HG02588 (cell line): Measurements from ENCODE around the gene ZNF862.

ENCODE experiments used
- ATAC-seq: cut with Tn5 transposase; IDR thresholded peaks from one replicate; pipeline ENCODE4 v1.9.1; 2021; ENCODE audit warnings: mild to moderate bottlenecking, moderate library complexity; ENCODE audit not compliant: unreplicated experiment

The ZNF862 gene

DNA sequence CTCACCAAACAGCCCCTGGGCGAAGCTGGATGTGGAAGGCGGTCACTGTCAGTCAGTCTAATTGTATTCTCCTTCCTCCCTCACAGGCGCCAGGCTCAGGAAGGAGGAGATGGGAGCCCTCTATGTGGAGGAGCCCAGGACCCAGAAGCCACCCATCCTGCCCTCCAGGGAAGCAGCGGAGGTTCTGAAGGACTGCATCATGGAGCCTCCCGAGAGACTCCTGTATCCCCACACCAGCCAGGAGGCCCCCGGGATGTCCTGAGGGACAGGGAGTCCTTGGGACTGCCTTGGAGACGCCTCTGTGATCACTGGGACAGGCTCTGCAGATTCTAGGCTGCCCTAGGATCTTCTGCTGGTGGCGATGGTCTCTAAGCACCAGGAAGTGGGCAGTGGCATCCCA is 25.8 kb downstream of the ZNF862 start:
- ATAC-seq: no peak

DNA sequence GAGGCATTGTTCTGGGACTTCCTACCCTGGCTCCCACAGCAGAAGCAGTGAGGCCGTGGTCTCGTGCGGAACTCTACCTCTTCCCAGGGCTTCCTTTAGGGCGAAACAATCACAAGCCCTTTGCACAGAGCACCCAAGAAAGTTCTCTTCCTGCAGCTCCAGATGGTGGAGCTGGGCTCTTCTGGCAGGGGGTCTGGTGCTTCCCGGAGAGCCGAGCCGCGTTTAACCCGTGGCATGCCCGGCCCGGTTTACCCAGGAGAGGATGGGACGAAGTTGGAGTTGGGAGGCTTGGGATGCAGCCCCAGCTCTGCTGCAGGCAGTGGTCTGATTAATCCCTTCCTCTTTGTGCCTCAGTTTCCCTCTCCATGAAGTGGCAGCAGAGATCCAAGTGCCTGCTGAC is 26.6 kb downstream of the ZNF862 start:
- ATAC-seq: no peak

DNA sequence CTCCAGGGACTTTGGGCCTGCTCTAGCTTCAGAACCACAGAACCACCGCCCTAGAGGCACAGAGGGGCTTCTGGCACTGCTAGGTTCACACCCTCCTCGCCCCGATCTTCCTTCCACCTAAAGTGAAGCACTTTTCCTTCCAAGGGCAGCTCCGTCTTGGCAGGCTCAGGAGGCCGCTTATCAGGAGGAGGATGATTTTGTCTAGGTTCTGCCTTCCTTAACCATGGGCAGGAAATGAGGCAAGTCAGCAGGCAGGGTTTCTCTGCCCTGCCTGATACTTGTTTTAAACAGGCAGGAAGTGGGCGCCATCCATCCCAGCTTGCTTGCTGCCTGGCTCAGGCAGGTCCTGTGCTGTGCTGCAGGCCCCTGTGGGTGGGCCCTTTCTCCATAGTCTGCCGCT is 27.3 kb downstream of the ZNF862 start:
- ATAC-seq: no peak

DNA sequence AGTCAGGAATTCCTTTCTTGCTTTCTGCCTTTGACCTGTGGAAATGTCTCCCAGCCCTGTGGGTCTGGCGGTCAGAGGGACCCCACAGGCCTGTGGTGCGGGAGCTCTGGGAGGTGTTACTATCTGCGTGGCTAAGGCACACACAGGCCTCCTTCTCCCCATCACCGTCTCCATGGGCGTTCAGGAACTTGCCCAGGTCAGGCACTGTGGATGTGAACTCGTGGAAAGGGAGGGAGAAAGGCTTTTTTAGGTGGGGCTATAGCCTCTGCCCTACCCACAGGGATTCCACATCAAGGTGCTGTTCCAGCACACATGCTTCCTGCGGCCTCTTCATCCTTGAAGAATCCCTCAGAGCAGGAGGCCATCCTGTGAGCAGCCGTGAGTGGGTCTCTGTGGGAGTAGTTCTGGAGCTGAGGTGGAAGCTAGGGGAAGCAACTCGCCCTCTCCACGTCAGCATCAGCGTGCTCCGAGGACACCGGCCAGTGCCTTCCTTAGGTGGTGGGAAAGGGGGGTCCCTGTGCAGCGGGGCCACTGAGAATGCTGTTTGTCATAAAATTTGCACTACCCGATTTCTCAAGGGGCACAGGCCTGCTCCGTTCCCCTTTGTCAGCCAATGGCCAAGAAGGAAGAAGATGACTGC is 28.1 kb downstream of the ZNF862 start:
- ATAC-seq: no peak

DNA sequence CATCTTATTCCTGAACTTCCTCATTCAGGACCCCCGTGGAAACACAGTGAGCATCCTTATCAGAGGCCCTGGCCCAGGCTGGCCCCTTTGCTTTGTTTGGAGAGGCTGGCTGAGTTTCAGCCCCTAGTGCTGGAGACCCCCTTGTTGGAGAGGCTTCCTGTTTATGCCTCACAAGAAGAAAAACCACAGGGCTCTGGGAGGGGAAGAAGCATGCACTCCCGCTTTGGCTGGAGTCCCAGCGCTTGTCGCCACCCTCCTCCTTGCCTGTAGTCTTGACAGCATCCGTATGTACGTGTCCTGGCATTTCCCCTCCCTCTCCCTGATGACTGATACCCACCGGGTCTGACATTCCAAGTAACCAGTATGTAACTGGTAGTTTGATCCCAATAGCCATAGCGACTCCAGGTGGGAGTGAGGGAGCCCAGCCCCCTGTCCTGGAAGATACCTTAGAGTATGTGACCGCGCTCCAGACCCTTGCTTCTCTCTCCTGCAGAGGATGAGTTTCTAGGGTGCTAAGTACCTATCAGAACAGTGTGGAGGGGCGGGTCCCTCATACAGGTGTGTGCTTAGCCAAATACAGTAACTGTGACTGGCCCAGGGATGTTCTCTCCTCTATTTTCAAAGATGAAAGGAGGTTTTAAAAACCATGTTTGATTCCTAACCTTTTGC is 28.7 kb downstream of the ZNF862 start:
- ATAC-seq: no peak

DNA sequence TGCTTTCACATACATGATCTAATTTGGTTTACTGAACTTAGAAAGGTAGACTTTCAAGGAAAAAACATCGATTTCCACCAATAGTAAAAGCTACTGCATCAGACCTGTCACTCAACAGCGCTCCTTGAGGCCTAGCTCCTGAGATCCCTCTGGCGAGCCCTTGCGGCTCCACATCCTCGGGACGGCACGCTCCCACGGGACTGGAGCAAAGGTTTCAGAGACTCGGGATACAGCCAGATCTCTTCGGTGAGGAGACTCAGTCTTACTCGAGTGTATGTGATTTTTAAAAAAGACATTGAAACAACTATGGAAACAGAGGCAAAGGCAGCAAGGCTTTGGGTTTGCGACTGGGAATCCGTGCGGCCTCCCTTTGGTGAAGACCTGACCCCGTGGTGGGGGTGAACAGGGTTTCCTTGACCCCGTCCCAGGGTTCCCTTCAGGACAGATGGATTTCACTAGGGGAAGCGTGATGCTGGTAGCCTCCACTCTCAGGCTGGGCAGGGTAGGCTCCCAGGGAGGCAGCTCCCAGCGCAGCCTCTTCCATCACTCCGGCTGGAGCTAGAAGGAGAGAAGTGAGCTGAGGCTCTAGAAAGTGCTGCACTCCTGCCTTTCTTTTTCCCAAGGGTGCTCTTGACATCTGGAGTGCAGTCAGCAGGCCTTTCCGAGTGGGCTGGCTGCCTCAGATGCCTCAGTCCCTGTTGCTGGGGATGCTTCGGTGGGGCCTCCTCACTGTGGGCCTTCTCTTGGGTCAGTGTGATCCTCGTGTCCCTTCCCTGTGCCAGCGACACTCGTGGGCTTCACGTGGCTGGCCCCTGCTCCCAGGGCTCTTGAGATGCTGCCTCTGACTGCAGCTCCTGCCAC is 29.8 kb downstream of the ZNF862 start:
- ATAC-seq: no peak

DNA sequence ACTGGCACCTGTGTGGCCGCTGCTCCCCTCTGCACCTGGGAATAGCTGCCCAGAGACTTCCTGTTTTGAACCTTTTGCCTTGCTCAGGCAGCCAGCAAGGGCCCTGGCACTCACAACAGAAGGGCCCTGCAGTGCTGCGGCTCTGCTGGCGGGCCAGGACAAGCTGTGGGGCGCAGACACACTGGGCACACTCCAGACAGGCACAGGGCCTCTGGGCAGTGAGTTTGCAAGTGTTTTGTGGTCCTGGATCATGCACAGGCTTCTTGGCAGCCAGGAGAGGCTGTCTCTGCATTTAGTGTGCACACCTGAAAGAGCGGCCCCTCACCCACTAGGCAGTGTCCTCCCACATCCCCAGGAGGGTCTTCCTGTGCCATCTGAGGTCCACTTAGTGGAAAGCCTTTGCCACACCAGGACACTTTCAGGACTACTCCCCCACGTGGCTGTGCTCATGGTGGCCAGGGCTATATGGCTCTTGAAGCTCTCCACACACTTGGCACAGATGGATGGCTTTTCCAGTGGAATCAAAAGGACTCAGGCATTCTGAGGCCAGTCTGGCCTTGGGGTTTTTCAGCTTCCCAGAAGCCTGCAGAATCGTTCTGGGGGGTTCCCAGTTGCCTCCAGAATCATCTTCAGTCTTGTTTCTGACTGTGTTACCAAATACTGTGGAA is 30.6 kb downstream of the ZNF862 start:
- ATAC-seq: no peak

DNA sequence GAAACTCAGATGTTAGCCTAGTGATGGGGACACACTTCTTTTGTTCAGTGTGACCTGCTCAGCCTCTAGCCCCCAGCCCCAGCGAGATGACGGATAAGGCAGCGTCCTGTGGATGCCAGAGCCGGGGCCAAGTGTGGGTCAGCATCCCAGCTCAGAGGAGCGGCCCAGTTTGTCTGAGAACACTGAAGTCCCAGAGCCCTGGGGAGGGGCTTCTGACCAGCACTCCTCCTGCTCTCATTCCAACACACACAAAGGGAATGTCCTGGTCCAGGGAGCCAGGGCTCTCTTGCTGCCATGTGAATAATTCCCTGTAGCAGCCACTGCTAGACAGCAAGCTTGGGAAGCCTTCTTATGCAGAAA is 31.1 kb downstream of the ZNF862 start:
- ATAC-seq: no peak

DNA sequence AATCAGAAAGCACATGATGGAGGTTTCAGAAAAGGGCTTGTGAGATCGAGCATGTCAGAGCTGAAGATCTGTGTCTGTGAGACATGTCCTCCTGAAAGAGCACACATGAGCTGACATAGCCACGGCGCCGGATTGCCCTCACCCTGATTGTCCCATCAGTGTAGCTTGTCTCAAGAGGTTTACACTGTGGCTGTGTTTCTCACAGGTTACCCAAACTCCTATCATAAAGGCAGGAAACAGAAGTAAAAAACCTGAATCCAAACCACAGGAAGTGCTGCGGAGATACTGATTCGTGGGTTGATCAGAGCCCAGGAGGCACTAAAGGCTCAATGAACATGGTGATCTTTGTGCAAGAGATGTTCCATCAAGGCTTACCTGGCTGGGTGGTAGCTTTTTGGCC is 31.7 kb downstream of the ZNF862 start:
- no peak for ATAC-seq

DNA sequence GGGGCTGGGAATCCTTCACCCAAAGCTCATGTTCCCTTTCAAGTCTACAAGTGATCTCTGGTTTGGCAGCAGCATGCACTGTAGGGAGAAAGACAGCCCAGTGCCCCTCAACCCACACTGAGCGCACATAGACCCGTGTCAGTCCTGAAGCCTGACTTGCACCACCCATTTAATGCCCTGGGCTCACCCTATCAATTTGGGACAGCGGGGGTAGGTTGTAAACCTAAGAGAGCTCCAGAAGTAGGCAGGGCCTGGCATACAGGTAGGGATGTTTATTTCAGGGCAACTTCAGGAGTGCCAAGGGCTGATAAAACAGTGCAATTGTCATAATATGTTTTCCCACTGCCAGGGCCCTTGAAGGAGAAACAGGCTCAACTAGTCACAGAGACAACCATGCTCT is 32.1 kb downstream of the ZNF862 start:
- ATAC-seq: no peak

DNA sequence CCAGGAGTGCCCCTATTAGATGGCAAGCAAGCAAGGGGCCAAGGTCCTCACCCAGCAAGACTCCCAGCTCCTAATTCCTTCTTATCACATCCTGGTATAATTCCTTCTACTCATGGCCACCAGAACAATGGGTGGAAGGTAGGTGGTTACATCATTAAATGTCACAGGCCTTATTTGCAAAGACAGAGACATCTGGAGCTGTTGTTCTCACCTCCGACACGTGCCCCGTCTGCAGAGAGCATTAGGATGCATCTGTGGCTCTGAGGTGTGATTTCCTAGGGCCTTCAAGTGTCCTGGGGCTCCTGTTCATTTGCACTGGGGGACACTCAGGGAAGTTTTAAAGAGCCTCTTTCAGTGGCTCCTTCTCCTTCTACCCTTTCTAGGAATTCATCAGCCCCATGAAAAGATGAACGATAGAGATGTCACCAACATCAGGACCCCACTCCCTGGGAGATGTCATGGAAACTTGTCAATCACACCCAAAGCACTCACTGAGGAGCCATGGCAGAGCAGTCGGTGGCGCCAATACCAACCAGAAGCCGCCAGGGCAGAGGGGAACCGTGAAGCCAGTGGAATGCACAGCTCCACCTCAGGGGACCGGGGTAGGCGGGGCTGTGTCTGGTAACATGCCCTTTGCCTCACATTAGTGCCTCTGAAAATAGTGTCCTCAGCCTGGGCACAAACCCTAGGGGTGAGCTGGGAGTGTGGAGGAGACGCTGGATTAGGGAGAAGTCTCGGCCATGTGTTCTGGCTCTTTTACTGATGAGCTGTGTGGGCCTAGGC is 32.7 kb downstream of the ZNF862 start:
- no peak for ATAC-seq

DNA sequence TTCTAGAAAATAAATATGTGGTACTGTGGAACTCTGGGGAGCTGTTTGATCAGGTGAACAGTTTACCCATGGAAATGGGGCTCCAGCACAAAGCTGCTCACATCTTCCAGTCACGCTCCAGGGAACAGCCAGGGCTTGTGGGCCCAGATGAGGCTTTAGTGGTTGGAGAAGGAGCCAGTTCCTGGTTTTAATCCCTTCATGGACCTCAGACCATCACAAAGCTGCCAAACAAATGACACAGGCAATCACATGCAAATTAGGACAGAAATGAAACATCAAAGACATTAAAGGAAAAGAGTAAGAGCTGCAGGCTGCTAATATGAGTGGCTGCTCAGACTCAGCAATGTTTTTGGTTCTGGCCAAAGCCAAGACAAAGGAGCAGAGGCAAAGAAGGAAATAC is 33.4 kb downstream of the ZNF862 start:
- no peak for ATAC-seq

DNA sequence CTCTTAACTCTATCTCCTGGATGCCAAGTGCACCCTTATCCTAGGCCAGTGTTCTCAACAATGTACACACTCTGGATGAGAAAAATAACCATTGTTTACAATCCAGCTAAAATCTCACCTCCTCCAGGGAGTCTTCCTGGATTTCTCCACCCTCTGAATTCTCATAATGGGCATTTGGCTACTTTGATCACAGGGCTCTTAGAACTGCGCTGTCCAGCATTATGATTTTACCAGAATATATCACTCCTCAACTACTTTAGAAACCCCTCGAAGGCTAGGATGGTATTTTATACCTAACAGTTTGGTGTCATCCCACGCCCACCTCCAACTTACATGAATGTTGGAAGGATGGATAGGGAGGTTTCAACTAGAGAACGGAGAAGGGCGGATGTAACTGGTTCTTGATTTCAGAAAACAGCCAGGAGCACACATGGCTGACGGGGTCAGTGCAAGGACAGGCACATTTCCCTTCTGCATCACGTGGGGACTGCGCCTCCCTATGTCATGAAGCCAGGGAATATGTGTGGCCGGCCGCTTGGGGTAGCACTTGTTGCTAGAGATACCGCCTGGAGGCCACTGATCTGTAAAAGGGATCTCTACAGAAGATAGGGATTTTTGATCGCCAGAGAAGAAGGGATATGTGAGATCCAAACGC is 34.4 kb downstream of the ZNF862 start:
- ATAC-seq: no peak

DNA sequence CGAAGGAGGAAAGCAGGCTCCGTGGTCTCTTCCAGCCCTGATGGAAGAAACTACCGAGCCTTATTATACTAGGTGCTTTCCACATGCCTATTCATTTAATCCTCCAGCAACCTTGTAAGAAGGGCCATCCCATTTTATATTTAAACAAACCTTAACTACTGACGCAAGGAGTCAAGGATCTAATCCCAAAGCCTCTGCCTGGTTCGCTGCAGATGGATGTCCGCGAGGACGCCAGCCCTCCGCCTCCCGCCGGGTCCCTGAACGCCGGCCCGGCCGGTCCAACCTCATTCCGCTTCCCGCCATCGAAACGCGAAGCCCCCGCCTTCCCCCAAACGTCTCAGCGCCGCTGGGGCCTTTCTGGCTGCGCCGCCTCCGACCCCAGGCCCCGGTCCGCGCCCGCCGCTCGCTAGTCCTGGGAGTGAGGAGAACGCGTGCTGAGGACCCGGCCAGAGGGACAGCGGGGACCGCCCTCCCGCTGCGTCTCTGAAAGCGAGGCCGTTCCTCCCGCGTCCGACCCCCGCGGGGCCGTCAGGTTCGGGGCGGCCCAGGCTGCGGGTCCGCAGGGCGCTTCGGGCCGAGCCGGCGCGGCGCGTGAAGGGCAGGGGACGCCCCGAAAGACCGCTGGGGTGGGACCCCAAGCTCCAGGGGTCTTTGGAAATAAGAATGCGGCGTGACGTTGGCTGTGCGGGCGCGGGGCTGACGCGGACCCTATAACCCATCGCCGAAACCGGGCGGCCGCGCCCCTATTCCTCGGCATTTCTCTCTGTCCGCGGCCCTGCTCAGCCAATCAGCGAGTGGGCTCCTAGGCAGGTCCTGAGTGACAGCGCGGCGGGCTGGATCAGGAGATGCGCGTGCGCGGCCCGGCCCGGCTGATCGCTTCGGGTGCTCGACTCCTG is 35.1 kb downstream of the ZNF862 start, which contains the start of gene ATP6V0E2:
Gene ATP6V0E2 (plus strand): TSS at position 896 of the 896 bp plus-strand sequence. CDS start 97 bp downstream, outside the sequence.
- peak; percentile 94 for ATAC-seq

DNA sequence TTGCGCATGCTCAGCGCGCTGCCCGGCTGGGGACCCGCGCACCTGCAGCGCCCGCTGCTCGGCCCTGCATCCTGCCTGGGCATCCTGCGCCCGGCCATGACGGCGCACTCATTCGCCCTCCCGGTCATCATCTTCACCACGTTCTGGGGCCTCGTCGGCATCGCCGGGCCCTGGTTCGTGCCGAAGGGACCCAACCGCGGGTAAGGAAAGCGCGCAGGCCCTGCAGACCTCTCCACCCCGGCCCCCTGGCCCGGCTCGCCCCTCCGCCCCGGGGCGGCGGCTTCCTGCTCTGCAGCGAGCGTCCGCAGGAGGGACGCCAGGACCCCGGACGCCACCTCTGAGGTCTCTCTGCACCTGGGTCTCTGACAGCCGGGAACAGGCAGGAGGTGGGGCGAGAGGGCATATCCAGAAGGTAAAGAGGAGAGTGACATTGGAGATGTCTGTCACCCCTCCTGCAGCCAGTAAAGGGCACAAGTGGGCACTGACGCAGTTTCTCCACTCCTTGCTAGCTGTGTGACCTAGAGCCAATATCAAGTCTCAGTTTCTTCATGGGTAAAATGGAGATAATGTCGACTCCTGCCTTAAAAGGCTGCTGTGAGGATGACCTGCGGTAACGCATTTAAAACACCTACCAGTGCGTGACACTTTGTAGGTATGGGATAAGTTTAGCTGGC is 35.9 kb downstream of the ZNF862 start:
- peak; percentile 28 for ATAC-seq

DNA sequence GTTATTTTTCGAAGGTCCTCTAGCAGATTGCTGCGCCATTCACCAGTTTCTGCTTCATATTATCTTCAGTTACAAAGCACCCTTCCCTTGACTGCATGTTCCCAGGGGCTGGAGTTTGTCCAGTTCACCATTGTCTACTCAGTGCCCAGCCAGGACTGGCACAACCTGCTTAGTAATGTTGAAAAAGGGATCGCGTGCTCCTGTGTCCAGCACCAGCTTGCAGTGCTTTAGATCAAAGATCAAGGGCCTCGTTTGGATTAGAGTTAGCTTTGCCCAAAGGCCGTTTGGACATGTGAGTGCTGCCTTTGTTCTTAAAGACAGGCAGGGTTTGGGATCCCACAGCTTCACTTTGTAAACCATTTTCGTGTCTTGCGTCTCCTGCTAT is 36.5 kb downstream of the ZNF862 start:
- no peak for ATAC-seq

DNA sequence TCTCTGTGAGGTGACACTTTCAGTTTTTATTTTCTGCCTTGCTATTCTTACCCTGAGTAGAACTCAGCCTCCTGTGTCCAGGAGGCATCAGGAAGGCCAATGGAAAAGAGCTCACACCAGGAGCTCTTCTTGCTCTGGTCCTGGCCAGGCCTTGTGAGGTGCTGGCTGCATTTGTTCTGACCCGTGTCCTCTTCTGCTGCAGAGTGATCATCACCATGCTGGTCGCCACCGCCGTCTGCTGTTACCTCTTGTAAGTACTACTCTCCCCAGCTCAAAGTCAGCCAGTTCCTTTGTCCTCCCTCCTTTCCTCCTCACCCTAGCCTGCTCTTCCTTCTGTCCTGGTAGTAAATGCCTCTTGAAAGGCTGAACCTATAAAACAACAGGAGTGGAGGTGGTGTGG is 37.2 kb downstream of the ZNF862 start:
- ATAC-seq: no peak

DNA sequence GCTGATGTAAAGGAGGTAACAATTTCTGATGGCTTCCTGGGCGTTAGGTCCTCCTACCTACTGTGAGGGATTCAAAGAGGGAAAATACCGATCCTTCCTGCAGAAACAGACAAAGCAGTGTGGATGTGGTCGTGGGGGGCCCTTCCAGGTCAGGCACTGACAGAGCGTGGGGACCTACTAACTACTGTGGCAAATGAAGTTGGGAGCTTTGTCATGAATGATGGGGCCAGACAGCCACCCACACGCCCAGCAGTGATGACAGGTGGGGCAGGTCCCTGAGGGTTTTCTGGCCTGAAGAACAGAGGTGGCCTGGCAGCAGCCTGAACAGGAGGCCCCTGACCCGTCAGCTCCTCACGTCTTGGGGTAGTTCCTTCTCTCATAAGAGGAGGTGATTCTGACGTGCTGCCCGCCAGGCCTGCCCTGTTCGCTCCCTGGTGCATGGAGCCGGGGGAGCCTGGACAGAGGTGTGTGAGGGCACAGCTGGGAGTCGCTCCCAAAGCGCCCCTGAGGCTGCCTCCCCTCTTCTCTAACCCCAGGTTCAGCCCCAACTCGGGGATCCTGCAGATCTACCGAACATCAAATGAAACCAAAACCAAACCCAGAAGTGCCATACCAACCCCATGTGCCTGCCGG is 39.8 kb downstream of the ZNF862 start:
- no peak for ATAC-seq
